Hepatocyte (in vitro differentiated cells): ENCODE results near the gene PEAK1. TPM values are rescaled to one million over a fixed set of nuclear protein-coding genes. Genes with fewer than 3 reads are reported as not detected.

Experiments used
- DNase-seq: peaks from one replicate; pipeline ENCODE4 v3.0.0-alpha.2; 2016; ENCODE audit warnings: low spot score
- H2AFZ ChIP-seq: fragments of 200-600 bp; sonication (generic); 2 replicates; pipeline ENCODE4 v1.6.0; 2016; ENCODE audit warnings: antibody characterized with exemption, mild to moderate bottlenecking
- H3K27ac ChIP-seq: fragments of 200-600 bp; sonication (generic); 2 replicates; pipeline ENCODE4 v1.5.1; 2016; ENCODE audit warnings: mild to moderate bottlenecking
- H3K27me3 ChIP-seq: fragments of 200-600 bp; sonication (generic); 2 replicates; pipeline ENCODE4 v1.6.1; 2016
- H3K36me3 ChIP-seq: fragments of 200-600 bp; sonication (generic); replicated peaks from 2 replicates; pipeline ENCODE4 v1.5.1; 2016; ENCODE audit warnings: low read depth; ENCODE audit not compliant: insufficient read depth
- H3K4me1 ChIP-seq: fragments of 200-600 bp; sonication (generic); 2 replicates; pipeline ENCODE4 v1.5.1; 2016; ENCODE audit warnings: mild to moderate bottlenecking, moderate library complexity; ENCODE audit not compliant: insufficient read depth
- H3K4me2 ChIP-seq: fragments of 200-600 bp; sonication (generic); 2 replicates; pipeline ENCODE4 v1.6.0; 2016
- H3K4me3 ChIP-seq: fragments of 200-600 bp; sonication (generic); 2 replicates; pipeline ENCODE4 v1.5.1; 2016; ENCODE audit warnings: mild to moderate bottlenecking
- H3K79me2 ChIP-seq: fragments of 200-600 bp; sonication (generic); 2 replicates; pipeline ENCODE4 v1.6.0; 2017; ENCODE audit warnings: mild to moderate bottlenecking
- H3K9me2 ChIP-seq: fragments of 200-600 bp; sonication (generic); replicated peaks from 2 replicates; pipeline ENCODE4 v1.6.0; 2017; ENCODE audit warnings: mild to moderate bottlenecking; ENCODE audit not compliant: insufficient read depth
- H3K9me3 ChIP-seq: fragments of 200-600 bp; sonication (generic); 2 replicates; pipeline ENCODE4 v1.5.1; 2016; ENCODE audit warnings: low read depth, mild to moderate bottlenecking
- H4K20me1 ChIP-seq: fragments of 200-600 bp; sonication (generic); 2 replicates; pipeline ENCODE4 v1.6.0; 2016; ENCODE audit warnings: mild to moderate bottlenecking; ENCODE audit not compliant: insufficient read depth, poor library complexity, severe bottlenecking
- CTCF ChIP-seq: fragments of 200-600 bp; sonication (generic); IDR thresholded peaks from 2 replicates; pipeline ENCODE4 v1.5.1; 2016; ENCODE audit warnings: antibody characterized with exemption, mild to moderate bottlenecking; ENCODE audit not compliant: poor library complexity
- EZH2 ChIP-seq: fragments of 200-600 bp; sonication (generic); IDR thresholded peaks from 2 replicates; pipeline ENCODE4 v1.6.1; 2016; ENCODE audit warnings: antibody characterized with exemption, mild to moderate bottlenecking, borderline replicate concordance
- EZH2phosphoT487 ChIP-seq: fragments of 200-600 bp; sonication (generic); IDR thresholded peaks from one replicate; pipeline ENCODE4 v1.6.1; 2018; ENCODE audit warnings: antibody characterized with exemption, mild to moderate bottlenecking, low read depth, moderate library complexity; ENCODE audit not compliant: unreplicated experiment, severe bottlenecking
- WGBS: methylation state at CpG from one replicate; pipeline ENCODE4 v1.1.6; 2016; ENCODE audit warnings: low lambda C conversion rate; ENCODE audit errors: missing lambda C conversion rate; 5-methylcytosine and 5-hydroxymethylcytosine counted together
- polyA plus RNA-seq: library from polyadenylated mRNA; unstranded; fragments of >200 nt; fragmentation: Nextera tagmentation; extraction: Ambion mirVana; gene quantifications from 2 replicates; pipeline ENCODE4 v1.2.1, GENCODE V29; 2016
- total RNA-seq: library from RNA; depleted of rRNA; stranded (reverse); fragments of >200 nt; gene quantifications from 2 replicates; pipeline ENCODE4 v1.2.3, GENCODE V29; 2014

The PEAK1 gene
- total and polyA plus RNA-seq, 2 experiments from 2014 or later, result 8.1 to 27.1 TPM

DNA sequence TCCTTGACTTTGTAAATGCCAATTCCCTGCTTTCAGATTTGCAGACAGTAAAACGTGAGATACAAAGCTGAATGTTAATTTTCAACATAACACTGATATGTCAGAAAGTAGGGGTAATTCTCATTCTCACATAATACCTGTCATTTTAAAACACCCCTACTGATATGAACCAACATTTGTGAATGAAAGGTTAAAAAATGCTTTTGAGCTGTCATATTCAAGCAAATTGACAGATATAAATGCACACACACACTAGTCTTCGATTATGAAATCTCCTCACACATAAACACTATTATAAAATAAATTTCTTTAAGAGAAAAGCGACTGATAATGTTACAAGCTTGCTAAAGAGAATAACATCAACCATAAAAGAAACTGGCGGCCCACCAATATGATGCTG, 128.8 kb downstream of the PEAK1 start:
- Histone ChIP-seq H3K36me3 (no peaks in the 10 kb centered on the region), H3K27me3 (no peaks in the 10 kb centered on the region), H3K4me1 (peaks cover 4% of the 10 kb centered on the region), H2AFZ (no peak overlapping the region), H3K9me2 (no peaks in the 10 kb centered on the region), H3K4me2 (no peak overlapping the region), H3K79me2 (peaks cover 33% of the 10 kb centered on the region), H3K9me3 (no peaks in the 10 kb centered on the region), H3K4me3 (no peak overlapping the region), H3K27ac (no peak overlapping the region), H4K20me1 (no peaks in the 10 kb centered on the region)
- WGBS, result 87% methylated on average over 4 of the region's 4 CpGs
- TF ChIP-seq EZH2phosphoT487 (no peak), EZH2 (no peak), CTCF (no peak)
- no peak for DNase-seq

DNA sequence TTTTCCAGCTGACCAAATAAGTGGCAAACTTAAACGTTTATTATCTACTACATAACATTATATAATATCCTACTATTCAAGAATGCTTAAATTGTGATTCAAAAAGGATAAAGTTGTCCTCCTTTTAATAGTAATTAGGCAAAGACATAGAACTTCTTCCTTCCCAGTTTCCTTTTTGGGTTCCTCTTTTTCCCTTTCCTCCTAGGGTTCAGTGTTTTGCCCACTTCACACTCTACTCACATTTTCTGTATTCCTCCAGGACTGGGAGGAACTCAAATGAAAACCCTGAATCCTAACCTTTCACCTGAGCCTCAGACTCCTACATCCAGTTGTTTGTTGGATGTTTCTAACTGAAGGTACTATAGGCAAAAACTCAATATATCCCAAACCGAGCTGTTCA, 132.5 kb downstream of the PEAK1 start:
- 92% methylated on average over 2 of the region's 2 CpGs for WGBS
- Histone ChIP-seq H3K27ac (no peak overlapping the region), H3K4me2 (no peak overlapping the region), H3K4me3 (no peak overlapping the region), H3K79me2 (peaks cover 24% of the 10 kb centered on the region), H3K27me3 (no peaks in the 10 kb centered on the region), H3K9me2 (no peaks in the 10 kb centered on the region), H3K4me1 (no peaks in the 10 kb centered on the region), H2AFZ (no peak overlapping the region), H3K9me3 (no peaks in the 10 kb centered on the region), H3K36me3 (no peaks in the 10 kb centered on the region), H4K20me1 (no peaks in the 10 kb centered on the region)
- no peak for TF ChIP-seq EZH2
- TF ChIP-seq EZH2phosphoT487, result no peak
- TF ChIP-seq CTCF, result no peak
- DNase-seq, result no peak

DNA sequence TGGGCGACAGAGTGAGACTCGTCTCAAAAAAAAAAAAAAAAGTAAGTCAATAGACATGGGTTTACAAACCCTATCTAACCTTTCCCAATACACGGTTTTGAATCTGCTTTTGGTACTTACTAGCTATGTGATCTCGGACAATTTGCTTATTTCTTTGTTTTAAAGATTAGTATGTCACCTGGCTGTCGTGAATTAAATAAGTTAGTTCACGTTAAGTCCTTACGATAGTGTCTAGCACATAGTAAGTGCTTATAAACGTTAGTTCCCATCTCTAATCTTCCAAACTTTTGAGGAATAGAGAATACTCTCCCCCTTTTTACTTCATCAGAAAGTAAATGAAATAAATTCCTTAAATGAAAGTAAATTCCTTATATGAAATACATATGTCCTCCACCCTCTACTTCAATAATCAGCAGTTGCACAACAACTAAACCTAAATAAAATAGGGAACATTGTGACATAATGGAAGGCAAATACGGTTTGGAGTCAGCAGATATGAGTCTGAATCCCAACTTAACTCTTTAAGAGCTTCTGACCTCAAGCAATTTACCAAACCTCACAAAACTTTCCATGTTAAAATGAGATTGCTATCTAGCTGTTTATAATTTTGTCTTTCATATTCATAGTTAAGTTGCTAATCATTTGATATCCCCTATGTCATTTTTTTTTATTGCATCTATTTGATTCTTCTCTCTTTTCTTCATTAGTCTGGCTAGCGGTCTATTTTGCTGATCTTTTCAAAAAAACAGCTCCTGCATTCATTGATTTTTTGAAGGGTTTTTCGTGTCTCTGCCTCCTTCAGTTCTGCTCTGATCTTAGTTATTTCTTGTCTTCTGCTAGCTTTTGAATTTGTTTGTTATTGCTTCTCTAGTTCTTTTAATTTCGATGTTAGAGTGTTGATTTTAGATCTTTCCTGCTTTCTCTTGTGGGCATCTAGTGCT, 134.6 kb downstream of the PEAK1 start:
- no peak overlapping the region for H3K4me3 ChIP-seq
- no peak overlapping the region for H2AFZ ChIP-seq
- H3K27ac ChIP-seq, result no peak overlapping the region
- no peaks in the 10 kb centered on the region for H3K9me2 ChIP-seq
- peaks cover 14% of the 10 kb centered on the region for H3K79me2 ChIP-seq
- H4K20me1 ChIP-seq, result no peaks in the 10 kb centered on the region
- H3K36me3 ChIP-seq, result no peaks in the 10 kb centered on the region
- H3K9me3 ChIP-seq, result no peaks in the 10 kb centered on the region
- no peak for DNase-seq
- no peak overlapping the region for H3K4me2 ChIP-seq
- TF ChIP-seq CTCF, result no peak
- TF ChIP-seq EZH2, result no peak
- TF ChIP-seq EZH2phosphoT487, result no peak
- H3K4me1 ChIP-seq, result no peaks in the 10 kb centered on the region
- WGBS, result 86% methylated on average over 12 of the region's 12 CpGs
- no peaks in the 10 kb centered on the region for H3K27me3 ChIP-seq
